ENCODE measurements around the gene RBL2.
"Not testable (repeated sequence)": the region's sequence is repeated elsewhere in the genome, so short reads cannot be mapped to it uniquely, and the experiment has no call there.

Gene RBL2

DNA sequence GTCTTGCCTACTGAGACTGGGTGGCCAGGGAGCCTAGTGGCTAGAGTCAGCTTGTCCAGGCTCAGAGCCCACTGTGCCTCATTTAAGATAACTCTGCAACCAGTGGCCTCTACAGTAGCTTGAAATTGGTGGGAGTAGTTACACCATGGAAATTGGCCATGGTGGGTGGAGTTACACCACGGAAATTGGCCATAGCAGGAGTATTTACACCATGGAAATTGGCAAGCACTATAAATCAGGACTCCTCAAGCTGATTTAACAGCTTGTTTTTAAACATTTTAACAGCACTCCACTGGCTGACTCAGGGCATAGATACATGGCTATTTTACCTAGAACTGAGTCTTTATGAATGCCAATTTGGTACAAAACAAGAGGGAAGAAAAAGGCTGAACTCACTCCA is 96.5 kb downstream of the RBL2 start:
- DNase-seq (ENCODE audit: low read depth in 1 of 2, low spot score in 1 of 2) = no peak

DNA sequence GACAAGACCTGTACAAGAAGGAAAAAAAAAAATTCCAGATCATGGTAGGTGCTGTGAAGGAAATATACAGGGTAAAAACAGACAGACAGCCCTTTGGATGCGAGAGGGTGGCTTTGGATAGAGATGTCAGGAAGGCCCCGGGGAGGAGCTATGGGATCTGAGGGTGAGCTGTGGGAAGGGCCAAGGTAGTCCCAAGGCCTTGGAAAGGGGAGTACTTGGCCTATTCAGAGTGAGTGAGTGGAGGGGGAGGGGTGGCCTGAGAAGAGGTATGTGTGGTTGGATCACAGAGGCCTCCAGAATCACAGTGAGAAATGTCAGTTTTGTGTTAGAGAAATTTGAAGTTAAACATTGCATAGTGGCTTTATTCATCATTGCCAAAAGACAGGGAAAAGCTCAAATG is 99.9 kb downstream of the RBL2 start:
- no peak for DNase-seq (ENCODE audit: low read depth in 1 of 2, low spot score in 1 of 2)

DNA sequence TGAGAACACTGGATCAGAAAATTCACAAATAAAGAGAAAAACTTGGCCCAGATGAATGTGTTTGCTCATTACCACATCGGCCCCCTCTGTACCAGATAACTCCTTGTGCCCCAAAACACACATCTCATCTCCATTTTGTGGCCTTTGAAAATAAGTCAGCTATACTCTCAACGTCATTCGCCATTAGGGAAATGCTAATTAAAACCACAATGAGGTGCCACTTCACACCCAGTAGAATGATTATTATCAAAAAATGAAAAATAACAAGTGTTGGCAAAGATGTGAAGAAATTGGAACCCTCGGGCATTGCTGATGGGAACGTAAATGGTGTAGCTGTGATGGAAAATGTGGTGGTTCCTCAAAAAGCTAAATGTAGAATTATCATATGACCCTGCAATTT is 103.4 kb downstream of the RBL2 start:
- no peak for DNase-seq (ENCODE audit: low read depth in 1 of 2, low spot score in 1 of 2)

DNA sequence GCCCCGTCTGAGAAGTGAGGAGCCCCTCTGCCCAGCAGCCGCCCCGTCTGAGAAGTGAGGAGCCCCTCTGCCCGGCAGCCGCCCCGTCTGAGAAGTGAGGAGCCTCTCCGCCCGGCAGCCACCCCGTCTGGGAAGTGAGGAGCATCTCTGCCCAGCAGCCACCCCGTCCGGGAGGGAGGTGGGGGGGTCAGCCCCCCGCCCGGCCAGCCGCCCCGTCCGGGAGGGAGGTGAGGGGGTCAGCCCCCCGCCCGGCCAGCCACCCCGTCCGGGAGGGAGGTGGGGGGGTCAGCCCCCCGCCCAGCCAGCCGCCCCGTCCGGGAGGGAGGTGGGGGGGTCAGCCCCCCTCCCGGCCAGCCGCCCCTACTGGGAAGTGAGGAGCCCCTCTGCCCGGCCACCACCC is 105.1 kb downstream of the RBL2 start:
- not testable (repeated sequence) for DNase-seq (ENCODE audit: low read depth in 1 of 2, low spot score in 1 of 2)

DNA sequence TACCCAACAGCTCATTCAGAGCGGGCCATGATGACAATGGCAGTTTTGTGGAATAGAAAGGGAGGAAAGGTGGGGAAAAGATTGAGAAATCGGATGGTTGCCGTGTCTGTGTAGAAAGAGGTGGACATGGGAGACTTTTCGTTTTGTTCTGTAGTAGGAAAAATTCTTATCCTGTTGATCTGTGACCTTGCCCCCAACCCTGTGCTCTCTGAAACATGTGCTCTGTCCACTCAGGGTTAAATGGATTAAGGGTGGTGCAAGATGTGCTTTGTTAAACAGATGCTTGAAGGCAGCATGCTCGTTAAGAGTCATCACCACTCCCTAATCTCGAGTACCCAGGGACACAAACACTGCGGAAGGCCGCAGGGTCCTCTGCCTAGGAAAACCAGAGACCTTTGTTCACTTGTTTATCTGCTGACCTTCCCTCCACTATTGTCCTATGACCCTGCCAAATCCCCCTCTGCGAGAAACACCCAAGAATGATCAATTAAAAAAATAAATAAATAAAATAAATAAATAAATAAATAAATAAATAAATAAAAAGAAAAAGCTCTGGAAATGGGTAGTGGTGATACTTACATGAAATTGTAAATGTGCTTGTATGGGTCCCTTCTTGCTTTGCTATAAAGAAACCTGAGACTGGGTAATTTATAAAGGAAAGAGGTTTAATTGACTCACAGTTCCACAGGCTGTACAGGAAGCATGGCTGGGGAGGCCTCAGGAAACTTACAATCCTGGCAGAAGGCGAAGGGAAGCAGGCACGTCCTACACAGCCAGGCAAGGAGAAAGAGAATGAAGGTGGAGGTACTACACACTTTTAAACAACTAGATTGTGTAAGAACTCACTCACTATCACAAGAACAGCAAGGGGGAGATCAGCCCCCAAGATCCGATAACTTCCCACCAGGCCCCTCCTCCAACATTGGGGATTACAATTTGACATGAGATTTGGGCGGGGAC is 105.8 kb downstream of the RBL2 start:
- not testable (repeated sequence) for DNase-seq (ENCODE audit: low read depth in 1 of 2, low spot score in 1 of 2)
